SU-DHL-6 (cell line): ENCODE measurements around the gene EPS8.

Source experiments
- H2AFZ ChIP-seq: fragments of 200-600 bp; sonication (generic); 2 replicates; pipeline ENCODE4 v1.6.1; 2014; ENCODE audit warnings: low read depth, mild to moderate bottlenecking, moderate library complexity, mixed read lengths, antibody characterized with exemption, low read length; ENCODE audit not compliant: severe bottlenecking
- H3F3A ChIP-seq: fragments of 200-600 bp; shearing (Covaris generic); 2 replicates; pipeline ENCODE4 v1.6.0; 2016; ENCODE audit warnings: antibody characterized with exemption, mild to moderate bottlenecking; ENCODE audit not compliant: insufficient read depth
- H3K27ac ChIP-seq: fragments of 200-600 bp; sonication (generic); 2 replicates; pipeline ENCODE4 v1.5.1; 2016; ENCODE audit warnings: low read depth, mild to moderate bottlenecking, low read length, moderate library complexity, mixed read lengths
- H3K27me3 ChIP-seq: fragments of 200-600 bp; sonication (generic), shearing (Covaris generic); 2 replicates; pipeline ENCODE4 v1.6.0; 2014; ENCODE audit warnings: mild to moderate bottlenecking, low read length
- H3K36me3 ChIP-seq: fragments of 200-600 bp; sonication (generic); 2 replicates; pipeline ENCODE4 v1.6.1; 2014; ENCODE audit warnings: mild to moderate bottlenecking, low read length, mixed read lengths
- H3K4me2 ChIP-seq: fragments of 300-600, 200-600 bp; shearing (Covaris generic), sonication (generic); 2 replicates; pipeline ENCODE4 v1.6.0; 2014; ENCODE audit warnings: low read length, low read depth, mild to moderate bottlenecking; ENCODE audit not compliant: poor library complexity, severe bottlenecking
- H3K4me3 ChIP-seq: fragments of 200-600 bp; sonication (generic); 2 replicates; pipeline ENCODE4 v1.5.1; 2014; ENCODE audit warnings: antibody characterized with exemption, low read length, mild to moderate bottlenecking, mixed read lengths; ENCODE audit not compliant: insufficient read depth, poor library complexity, severe bottlenecking
- H3K79me2 ChIP-seq: fragments of 200-600 bp; sonication (generic); 2 replicates; pipeline ENCODE4 v1.6.1; 2014; ENCODE audit warnings: mild to moderate bottlenecking, low read length, moderate library complexity; ENCODE audit not compliant: insufficient read depth
- H3K9ac ChIP-seq: fragments of 200-600 bp; sonication (generic); 2 replicates; pipeline ENCODE4 v1.7.0; 2014; ENCODE audit warnings: mild to moderate bottlenecking, low read length
- H3K9me2 ChIP-seq: fragments of 200-600 bp; sonication (generic); replicated peaks from 2 replicates; pipeline ENCODE4 v1.6.1; 2014; ENCODE audit warnings: low read length; ENCODE audit not compliant: insufficient read depth
- H3K9me3 ChIP-seq: fragments of 200-600 bp; sonication (generic); 2 replicates; pipeline ENCODE4 v1.6.1; 2014; ENCODE audit warnings: low read length, mixed read lengths; ENCODE audit not compliant: insufficient read depth
- H4K20me1 ChIP-seq: fragments of 200-600 bp; sonication (generic); 2 replicates; pipeline ENCODE4 v1.6.1; 2014; ENCODE audit warnings: low read depth, mild to moderate bottlenecking, antibody characterized with exemption, low read length, moderate library complexity, mixed read lengths
- CTCF ChIP-seq: fragments of 200-600 bp; sonication (generic); IDR thresholded peaks from one replicate; pipeline ENCODE4 v1.5.1; 2017; ENCODE audit warnings: antibody characterized with exemption, mild to moderate bottlenecking, low read length, moderate library complexity; ENCODE audit not compliant: insufficient read depth, poor library complexity, severe bottlenecking
- EZH2phosphoT487 ChIP-seq: fragments of 200-600 bp; sonication (generic), shearing (Covaris generic); conservative IDR thresholded peaks from 2 replicates; pipeline ENCODE4 v1.6.1; 2018; ENCODE audit warnings: mild to moderate bottlenecking, antibody characterized with exemption, low read length, moderate library complexity, mixed read lengths

EPS8 gene

GRCh38 chr12:15679151-15679550, 110.0 kb downstream of the EPS8 start:
- Histone ChIP-seq H3K9me2 (no peaks in the 10 kb centered on the region), H3K27ac (no peak overlapping the region), H3K79me2 (no peaks in the 10 kb centered on the region), H3K4me2 (no peak overlapping the region), H3F3A (no peaks in the 10 kb centered on the region), H3K9ac (no peak overlapping the region), H3K9me3 (no peaks in the 10 kb centered on the region), H3K4me3 (no peak overlapping the region), H3K27me3 (no peaks in the 10 kb centered on the region), H2AFZ (no peak overlapping the region), H3K36me3 (no peaks in the 10 kb centered on the region), H4K20me1 (no peaks in the 10 kb centered on the region)
- TF ChIP-seq CTCF (no peak), EZH2phosphoT487 (no peak)

- no peaks in the 10 kb centered on the region for H3K27me3 ChIP-seq
- no peak overlapping the region for H3K9ac ChIP-seq
- H3K4me3 ChIP-seq = no peak overlapping the region
- H2AFZ ChIP-seq = no peak overlapping the region
- TF ChIP-seq CTCF = no peak
- no peak for TF ChIP-seq EZH2phosphoT487
- H3K4me2 ChIP-seq = no peak overlapping the region
- H3F3A ChIP-seq = no peaks in the 10 kb centered on the region
- no peaks in the 10 kb centered on the region for H4K20me1 ChIP-seq
- H3K79me2 ChIP-seq = no peaks in the 10 kb centered on the region
- H3K9me2 ChIP-seq = no peaks in the 10 kb centered on the region
- H3K27ac ChIP-seq = no peak overlapping the region
- H3K36me3 ChIP-seq = no peaks in the 10 kb centered on the region
- H3K9me3 ChIP-seq = no peaks in the 10 kb centered on the region
Observed at GRCh38 chr12:15677726-15678201, 111.4 kb downstream of the EPS8 start.

GRCh38 chr12:15677228-15677627, 112.0 kb downstream of the EPS8 start:
- H3K36me3 ChIP-seq = no peaks in the 10 kb centered on the region
- H4K20me1 ChIP-seq = no peaks in the 10 kb centered on the region
- H3K9me3 ChIP-seq = no peaks in the 10 kb centered on the region
- H3K79me2 ChIP-seq = no peaks in the 10 kb centered on the region
- H3K4me2 ChIP-seq = no peak overlapping the region
- TF ChIP-seq CTCF (no peak), EZH2phosphoT487 (no peak)
- no peak overlapping the region for H3K27ac ChIP-seq
- no peak overlapping the region for H3K4me3 ChIP-seq
- H3K9me2 ChIP-seq = no peaks in the 10 kb centered on the region
- H3K27me3 ChIP-seq = no peaks in the 10 kb centered on the region
- no peak overlapping the region for H3K9ac ChIP-seq
- H3F3A ChIP-seq = no peaks in the 10 kb centered on the region
- no peak overlapping the region for H2AFZ ChIP-seq
